ENCODE data around the gene OR52H1.

Gene OR52H1

DNA sequence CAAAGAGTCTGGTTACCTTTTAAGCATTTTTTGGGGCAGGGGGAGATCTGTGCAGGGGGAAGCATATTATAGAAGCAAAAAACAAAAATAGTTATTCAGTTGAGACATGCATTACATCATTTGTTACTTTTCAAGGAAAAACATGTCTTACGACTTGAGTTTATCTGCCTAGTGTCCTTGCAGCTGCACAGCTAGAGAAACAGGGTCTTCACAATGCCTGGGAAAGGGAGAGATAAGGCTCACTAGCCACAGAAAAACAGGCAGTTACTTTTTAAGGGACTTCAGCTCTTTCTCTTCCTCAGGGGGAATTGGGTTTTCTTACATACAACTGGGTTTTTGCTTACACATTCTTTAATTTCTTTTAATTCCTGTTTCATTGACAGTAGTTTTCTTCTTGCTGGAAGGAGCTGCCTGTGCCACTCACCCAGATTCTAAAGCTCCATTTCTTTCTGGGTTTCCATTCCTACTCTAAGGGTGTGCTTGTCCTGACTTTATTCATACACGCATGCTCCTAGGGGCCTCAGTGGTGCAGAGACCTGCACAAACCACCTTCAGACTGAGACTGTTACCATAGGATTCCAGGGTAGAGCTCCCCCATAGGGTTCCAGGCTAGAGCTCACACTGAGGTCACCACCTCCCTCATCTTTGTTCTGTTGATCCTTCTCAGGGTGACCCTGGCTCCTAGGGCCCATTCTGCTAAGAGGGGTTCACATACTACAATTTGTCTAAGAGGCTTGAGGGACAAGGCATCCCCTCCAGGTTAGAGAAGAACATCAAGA is 17.1 kb downstream of the OR52H1 start:
- no peak for DNase-seq

DNA sequence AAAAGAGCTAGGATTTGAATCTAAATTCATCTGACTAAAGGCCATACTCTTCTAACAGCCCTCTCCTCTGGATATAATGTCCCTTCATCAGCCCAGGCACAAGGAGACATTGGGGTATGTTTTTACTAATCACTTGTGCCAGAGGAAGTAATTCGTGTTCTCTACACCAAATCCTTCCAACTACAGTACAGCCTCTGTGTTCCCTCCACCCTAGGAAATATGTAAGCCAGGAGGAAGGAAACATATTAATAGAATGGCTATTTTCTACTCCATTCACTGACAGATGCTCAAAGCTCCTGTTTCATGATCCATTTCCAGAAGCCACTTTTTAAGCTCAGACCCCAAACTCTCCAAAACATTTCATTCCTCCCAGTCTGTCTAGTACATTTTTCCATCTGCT is 19.8 kb downstream of the OR52H1 start:
- no peak for DNase-seq

DNA sequence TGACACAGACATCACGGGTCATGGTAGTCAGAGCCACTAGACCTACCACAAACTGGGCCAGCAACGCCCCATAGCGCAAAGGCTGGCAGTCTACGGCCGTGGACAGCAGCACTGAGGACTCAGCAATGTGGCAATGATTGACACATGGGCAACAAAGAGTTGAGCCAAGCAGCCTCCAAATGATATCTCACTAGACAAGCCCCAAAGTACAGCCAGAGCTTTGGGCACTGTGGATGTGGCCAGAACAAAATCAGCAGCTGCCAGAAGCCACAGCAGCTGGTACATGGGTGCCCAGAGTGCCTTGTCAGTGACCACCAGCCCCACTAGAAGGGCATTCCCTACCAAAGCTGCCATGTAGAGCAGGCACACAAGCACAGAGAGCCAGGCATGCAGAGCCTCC is 20.6 kb downstream of the OR52H1 start:
- no peak for DNase-seq

DNA sequence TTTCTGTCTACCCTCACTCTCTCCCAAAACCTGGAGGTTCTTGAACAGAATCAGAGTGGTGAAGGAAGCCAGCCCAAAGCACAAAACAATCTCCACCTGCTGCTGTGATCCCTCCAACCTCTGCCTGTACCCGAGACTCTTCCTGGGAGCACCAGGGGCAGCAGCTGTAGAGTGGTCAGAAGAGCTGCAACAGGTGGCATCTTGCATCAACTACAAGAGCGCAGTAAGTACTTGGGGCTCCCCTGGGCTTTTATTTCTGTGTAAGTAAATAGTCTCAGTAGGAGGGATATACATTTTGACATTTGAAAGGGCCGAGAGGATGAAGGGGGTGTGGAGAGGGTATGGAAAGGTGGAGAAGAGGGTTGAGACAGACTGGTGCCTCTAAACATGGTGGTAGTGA is 23.6 kb downstream of the OR52H1 start:
- DNase-seq = no peak

DNA sequence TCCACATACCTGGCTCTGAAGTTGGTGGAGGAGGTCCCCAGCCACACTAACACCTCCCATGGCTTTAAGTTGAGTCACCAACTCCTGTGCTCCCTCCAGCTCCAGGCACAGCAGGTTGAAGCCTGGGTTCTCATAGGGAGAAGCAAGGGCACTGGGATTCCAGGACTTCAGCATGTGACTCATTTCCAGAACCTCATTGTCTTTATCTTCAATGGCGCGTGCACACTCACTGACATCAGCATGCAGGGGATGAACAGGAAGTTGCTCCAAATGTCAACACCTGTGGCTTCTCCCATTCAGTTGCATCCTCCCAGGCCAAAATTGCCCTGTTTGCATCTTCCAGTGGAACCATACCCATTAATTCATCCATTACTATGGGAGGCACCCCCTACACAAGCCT is 26.0 kb downstream of the OR52H1 start:
- no peak for DNase-seq

DNA sequence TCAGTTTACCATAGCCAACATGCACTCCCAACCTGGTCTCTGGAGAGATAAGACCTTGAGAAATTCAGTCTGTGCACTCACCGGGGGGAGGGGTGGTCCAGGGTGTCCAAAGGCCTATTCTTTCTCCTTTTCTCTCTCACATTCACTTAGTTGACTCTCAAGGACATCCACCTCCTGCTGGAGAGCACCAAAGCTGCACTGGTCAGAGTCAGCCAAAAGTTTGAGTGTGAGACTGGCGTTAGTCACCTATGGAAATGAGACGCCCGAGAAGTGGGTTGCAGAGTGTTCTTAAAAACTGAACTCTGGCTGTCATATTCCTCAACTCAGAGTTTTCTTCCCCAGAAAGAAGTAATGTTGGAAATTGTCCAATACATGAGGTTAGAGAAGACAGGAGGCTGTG is 26.8 kb downstream of the OR52H1 start:
- DNase-seq = no peak

DNA sequence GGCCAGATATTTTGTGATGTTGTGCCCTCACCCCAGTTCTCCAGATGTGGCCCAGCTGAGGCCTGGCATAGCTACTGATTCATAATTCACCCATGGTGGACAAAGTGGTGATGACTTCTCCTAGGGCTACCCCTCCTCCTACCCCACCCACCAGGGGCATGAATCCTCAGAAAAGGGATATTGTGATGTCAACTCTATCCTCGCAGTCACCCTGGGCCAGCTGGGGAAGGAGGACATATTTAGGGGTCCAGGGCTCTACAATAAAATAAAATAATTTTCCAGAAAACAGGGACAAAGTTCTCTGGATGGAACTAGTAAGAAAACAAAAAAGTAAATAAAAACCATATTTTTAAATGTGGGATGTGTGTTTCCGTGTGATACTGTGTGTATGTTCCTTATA is 31.7 kb downstream of the OR52H1 start, which contains the start of gene UBQLNL:
UBQLNL (minus strand) TSS at position 101 of the 400 bp plus-strand sequence. CDS start 258 bp downstream, outside the sequence.
- DNase-seq = no peak

DNA sequence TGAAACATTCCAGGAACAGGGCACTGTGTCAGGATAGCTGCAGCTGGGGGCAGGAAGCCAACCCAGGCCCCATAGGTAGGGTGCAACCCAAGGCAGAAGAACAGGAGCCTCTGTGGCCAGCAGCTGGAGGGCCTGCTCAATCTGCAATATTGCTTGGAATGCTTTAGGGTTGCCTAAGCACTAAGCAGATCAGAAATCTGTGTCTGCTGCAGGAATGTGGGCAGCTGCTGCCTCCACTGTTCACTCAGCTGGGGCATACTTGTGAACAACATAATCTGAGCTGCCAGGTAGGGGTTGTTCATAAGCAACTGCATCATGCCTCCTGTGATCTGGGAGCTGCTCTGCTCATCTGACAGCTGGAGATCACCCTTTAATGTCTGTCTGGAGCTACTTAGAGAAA is 33.5 kb downstream of the OR52H1 start:
- no peak for DNase-seq

DNA sequence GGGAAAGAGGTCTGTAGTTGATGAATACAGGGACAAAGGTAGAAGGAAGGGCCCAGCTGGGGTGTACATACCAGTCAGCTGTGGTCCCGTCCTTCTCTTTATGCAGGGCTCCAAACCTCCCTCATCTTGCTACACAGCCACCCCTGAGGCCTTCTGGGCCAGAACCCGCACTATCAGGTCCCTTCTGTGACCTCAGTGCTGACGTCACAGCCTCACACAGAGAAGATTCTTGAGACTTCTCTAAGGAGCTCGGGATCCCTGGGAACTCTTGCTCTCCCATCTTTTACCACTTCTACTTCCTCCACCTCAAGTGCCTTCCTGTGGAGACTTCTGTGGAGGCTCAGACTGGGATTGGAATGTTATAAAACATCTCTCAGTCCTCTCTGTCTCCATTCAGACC is 38.5 kb downstream of the OR52H1 start, which contains the start of gene UBQLN3:
UBQLN3 (minus strand) TSS at position 155 of the 400 bp plus-strand sequence. CDS start 399 bp downstream, outside the sequence.
- no peak for DNase-seq

DNA sequence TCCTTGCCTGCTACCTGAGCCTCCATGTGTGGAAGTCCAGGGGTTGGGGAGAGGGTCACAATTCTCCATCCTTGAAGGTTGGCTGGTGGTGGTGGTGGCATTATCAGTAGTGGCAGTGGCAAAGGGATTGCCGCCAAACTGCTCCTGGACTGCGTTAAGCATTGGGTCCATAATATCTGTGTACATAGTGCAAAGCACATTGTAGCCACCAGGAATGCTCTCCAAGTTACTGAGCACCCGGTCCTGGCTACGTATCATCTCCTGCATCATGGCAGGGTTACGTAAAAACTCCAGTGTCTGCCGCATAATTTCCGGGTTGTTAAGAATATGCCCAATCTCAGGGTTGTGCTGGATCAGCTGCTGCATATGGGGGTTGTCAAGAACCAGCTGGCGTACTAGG is 39.7 kb downstream of the OR52H1 start:
- DNase-seq = no peak

DNA sequence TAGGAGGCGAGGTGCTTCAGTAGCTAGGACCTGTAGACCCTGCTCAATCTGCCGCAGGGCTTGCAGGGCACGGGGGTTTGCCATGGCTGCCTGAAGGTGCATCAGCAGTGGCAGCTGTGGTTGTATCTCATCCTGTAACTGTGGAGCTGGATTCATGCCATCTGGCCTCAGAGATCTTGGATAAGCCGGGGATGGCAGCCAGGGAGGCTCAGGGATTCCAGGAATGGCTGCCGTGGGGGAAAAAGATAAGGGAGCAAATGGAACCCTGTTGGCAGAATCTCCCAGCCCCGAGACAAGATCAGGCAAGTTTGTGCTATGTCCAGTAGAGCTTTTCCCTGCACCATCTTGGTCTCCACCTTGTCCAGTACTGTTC is 40.4 kb downstream of the OR52H1 start:
- DNase-seq = no peak

DNA sequence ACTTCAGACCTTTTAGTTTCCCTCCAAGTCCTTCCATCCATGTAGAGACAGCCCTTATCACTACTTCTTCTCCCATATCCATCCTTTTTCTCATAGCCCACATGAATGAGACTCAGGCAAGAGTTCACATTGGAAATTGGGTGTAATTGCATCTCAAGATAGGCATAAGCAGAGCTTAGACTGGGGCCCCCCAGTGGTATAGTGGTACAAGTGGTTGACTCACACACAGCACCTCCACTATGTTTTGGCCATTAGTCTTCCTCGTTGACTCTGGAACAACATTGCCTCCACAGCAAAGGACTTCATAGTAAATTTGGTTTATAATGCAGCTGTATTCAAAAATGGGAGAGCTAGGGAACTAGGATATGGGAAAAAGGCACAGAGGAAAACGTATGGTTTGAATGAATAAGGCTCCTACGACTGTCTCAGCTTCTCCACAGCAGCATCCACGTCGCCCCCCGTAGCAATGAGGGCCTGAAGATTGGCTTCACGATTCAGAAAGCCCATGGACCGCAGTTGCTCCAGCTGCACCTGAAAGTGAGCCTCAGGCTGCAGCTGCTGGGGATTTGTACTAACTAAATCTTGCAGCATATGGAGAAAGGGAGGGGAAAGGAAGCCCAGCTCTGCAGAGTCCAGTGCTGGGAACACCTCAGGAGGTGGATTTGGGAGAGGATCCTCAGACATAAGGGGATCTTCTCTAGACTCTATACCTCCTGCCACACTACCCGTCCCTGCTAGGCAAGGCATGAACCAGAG is 41.0 kb downstream of the OR52H1 start:
- no peak for DNase-seq

DNA sequence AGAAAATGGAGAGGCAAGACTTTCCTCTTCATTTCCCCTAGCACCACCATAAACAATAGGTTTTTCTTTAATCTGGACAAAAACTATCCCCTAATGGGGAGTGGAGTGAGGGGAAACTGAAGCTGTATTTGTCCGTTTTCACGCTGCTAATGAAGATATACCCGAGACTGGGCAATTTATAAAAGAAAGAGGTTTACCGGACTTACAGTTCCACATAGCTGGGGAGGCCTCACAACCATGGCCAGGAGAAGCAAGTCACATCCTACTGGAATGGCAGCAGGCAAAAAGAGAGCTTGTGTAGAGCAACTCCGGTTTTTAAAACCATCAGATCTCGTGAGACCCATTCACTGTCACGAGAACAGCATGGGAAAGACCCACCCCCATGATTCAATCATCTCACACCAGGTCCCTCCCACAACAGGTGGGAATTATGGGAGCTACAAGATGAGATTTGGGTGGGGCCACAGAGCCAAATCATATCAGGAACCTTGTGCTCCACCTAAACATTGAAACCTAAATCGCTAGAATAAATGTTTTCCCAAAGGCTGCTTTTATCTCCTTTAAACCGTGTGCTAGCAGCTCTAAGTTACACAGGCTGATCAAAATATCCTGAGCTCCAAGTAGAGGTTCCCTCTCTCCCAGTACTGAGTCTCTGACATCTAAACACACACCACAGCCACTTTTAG is 42.8 kb downstream of the OR52H1 start:
- no peak for DNase-seq

DNA sequence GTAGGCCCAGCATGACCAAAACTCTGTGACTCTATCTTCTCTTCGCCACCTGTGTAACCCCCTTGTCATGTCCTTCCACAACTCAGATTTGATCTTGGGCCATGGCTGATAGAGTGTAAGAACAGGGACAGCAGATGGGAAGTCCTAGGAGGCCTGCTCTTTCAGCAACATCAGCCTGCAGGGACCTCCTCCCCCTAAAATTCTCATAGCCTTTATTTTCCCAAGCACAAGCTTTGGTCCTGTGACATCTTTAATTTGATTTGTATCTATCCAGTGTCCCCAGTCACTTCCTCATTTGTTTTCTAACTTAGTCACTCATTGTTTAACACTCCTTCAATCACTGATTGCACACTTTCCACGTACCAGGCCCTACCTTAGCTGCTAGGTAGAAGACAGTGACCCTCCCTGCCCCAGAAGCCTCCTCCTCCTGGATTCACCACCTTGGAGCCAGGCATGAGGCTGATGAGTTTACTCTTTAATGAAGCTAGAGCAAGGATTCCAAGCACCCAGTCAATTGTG is 43.9 kb downstream of the OR52H1 start:
- no peak for DNase-seq

DNA sequence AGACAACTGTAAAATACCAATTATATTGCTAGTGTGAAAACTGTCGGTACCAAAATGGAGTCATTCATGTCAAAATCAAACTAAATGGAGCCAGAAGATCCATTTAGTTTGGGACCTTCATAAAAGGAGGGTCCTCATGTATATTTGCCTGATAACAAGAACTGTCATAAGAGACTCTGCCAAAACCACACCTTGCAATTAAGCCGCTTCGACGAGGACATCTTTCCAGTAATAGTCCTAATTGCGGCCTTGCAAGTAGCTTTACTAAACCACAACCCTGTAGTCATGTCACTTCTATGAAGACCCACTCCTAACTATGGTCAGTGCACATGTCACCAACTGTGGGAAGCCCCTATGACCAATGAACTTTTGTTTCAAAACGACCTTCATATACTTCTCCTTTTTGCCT is 47.9 kb downstream of the OR52H1 start:
- no peak for DNase-seq

DNA sequence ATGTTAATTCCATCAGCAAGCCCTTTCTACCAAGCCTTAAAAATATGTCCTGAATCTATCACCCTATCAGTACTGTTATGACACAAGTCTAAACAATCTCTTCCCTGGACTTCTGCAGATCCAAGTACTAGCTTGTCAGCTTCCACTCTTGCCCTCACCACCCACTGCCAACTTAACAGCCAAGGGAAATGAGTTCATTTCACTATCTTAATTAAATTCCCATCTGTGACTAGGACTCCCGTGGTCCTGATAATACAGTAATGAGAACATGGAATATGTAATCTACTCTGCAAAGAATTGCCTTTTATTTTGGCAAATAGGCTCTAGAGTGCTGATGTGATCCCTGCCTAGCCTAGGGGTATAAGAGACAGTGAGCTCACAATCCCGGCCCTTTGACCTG is 48.7 kb downstream of the OR52H1 start:
- no peak for DNase-seq

Data from T-helper 2 cell (primary cell).